Stimulated activated CD4-positive, alpha-beta T cell treated with anti-CD3 and anti-CD28 coated beads, Interleukin-15, amount 100 ng/mL, for 1 hour (primary cell): ENCODE results near the gene SLC1A4.
"Not testable (repeated sequence)": the region's sequence is repeated elsewhere in the genome, so short reads cannot be mapped to it uniquely, and the experiment has no call there.

Source experiments
- DNase-seq, 2 donors: peaks; one replicate each; pipeline ENCODE4 v3.0.0-alpha.2; 2020; ENCODE audit warnings: low read depth in 1 of 2, low spot score in 1 of 2

SLC1A4 gene

GRCh38 chr2:64963719-64964118 is 25.5 kb upstream of the SLC1A4 start:
- no peak for DNase-seq

- no peak for DNase-seq
Observed at GRCh38 chr2:64966017-64966416, 23.2 kb upstream of the SLC1A4 start.

- DNase-seq: no peak
Observed at GRCh38 chr2:64966839-64967238, 22.4 kb upstream of the SLC1A4 start.

- no peak for DNase-seq
Observed at GRCh38 chr2:64967601-64968000, 21.6 kb upstream of the SLC1A4 start.

GRCh38 chr2:64969086-64969485 is 20.1 kb upstream of the SLC1A4 start:
- not testable (repeated sequence) for DNase-seq

GRCh38 chr2:64970495-64970894 is 18.7 kb upstream of the SLC1A4 start:
- DNase-seq: no peak

- no peak for DNase-seq
Observed at GRCh38 chr2:64972426-64972825, 16.8 kb upstream of the SLC1A4 start.

- no peak for DNase-seq
Observed at GRCh38 chr2:64972876-64973275, 16.3 kb upstream of the SLC1A4 start.

GRCh38 chr2:64975232-64975821 is 13.9 kb upstream of the SLC1A4 start:
- DNase-seq: no peak

- no peak for DNase-seq
Observed at GRCh38 chr2:64976276-64976675, 12.9 kb upstream of the SLC1A4 start.

- DNase-seq: no peak
Observed at GRCh38 chr2:64978514-64979268, 10.5 kb upstream of the SLC1A4 start.

GRCh38 chr2:64979744-64980143 is 9.5 kb upstream of the SLC1A4 start:
- DNase-seq: no peak

GRCh38 chr2:64980183-64980582 is 9.0 kb upstream of the SLC1A4 start:
- DNase-seq: no peak

- no peak for DNase-seq
Observed at GRCh38 chr2:64982311-64982857, 6.8 kb upstream of the SLC1A4 start.

GRCh38 chr2:64982932-64983331 is 6.3 kb upstream of the SLC1A4 start:
- no peak for DNase-seq

GRCh38 chr2:64985447-64985846 is 3.8 kb upstream of the SLC1A4 start:
- no peak for DNase-seq

GRCh38 chr2:64987001-64987955 is 1.9 kb upstream of the SLC1A4 start:
- DNase-seq: no peak

GRCh38 chr2:64987956-64988419 is 1.2 kb upstream of the SLC1A4 start:
- no peak for DNase-seq

GRCh38 chr2:64988420-64989125 is 626 bp upstream of the SLC1A4 start:
- peak; percentile 6 to 17 for DNase-seq

GRCh38 chr2:64989982-64990614 is 899 bp downstream of the SLC1A4 start:
- DNase-seq: no peak
